Omental fat pad (tissue), 4 donors: ENCODE measurements around the gene PID1. TPM values are rescaled to one million over a fixed set of nuclear protein-coding genes. Genes with fewer than 3 reads are reported as not detected.
"Not testable (repeated sequence)": the region's sequence is repeated elsewhere in the genome, so short reads cannot be mapped to it uniquely, and the experiment has no call there.

Source experiments
- ATAC-seq: fragments of 150-250 bp; one replicate; pipeline ENCODE4 v1.9.1; 2016; ENCODE audit warnings: mild to moderate bottlenecking, moderate library complexity; ENCODE audit not compliant: low FRiP score
- DNase-seq: peaks from one replicate; pipeline ENCODE4 v3.0.0-alpha.2; 2019; ENCODE audit warnings: low spot score
- total RNA-seq, 4 donors: library from RNA; depleted of rRNA; stranded (reverse); fragments of >200 nt; gene quantifications; one replicate each; pipeline ENCODE4 v1.1.0, GENCODE V29; 2016
- TF ChIP-seq, protein P1 (sequence below), 3 donors: fragments of 450-650 bp; IDR thresholded peaks; one replicate each; pipeline ENCODE4 v1.5.1; 2016 to 2017; ENCODE audit warnings: antibody characterized with exemption in 3 of 3, mild to moderate bottlenecking in 3 of 3, moderate library complexity in 2 of 3

The PID1 gene
- total RNA-seq, 4 donors from 2014 or later, result 20.7 to 98.7 (median 59.1) TPM

DNA sequence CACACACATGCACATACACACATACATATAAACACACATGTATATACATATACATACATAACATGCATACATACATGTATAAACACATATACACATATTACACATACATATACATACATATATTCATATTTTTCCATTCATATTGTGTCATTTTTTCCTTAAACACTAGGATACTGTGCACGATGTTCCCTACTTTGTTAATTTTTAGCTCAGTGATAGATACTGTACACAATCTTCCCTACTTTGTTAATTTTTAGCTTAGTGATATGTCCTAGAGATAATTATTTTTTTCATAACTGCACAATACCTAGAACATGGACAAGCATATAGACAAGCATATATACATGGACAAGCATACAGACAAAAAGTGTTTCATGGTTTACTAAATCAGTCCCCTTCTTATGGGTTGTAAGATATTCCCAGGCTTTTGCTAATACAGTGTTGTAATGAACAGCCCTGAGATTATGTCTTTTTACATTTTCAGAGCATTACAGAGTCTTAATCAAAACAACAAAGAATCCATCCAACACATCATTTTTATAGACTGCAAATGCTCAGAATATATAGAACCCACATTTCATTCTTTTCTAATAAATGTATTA, 75.6 kb downstream of the PID1 start:
- no peak for ATAC-seq
- DNase-seq, result no peak
- TF ChIP-seq, protein P1, sequence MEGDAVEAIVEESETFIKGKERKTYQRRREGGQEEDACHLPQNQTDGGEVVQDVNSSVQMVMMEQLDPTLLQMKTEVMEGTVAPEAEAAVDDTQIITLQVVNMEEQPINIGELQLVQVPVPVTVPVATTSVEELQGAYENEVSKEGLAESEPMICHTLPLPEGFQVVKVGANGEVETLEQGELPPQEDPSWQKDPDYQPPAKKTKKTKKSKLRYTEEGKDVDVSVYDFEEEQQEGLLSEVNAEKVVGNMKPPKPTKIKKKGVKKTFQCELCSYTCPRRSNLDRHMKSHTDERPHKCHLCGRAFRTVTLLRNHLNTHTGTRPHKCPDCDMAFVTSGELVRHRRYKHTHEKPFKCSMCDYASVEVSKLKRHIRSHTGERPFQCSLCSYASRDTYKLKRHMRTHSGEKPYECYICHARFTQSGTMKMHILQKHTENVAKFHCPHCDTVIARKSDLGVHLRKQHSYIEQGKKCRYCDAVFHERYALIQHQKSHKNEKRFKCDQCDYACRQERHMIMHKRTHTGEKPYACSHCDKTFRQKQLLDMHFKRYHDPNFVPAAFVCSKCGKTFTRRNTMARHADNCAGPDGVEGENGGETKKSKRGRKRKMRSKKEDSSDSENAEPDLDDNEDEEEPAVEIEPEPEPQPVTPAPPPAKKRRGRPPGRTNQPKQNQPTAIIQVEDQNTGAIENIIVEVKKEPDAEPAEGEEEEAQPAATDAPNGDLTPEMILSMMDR (IDR thresholded peaks at IDR 0.05), result no peak

DNA sequence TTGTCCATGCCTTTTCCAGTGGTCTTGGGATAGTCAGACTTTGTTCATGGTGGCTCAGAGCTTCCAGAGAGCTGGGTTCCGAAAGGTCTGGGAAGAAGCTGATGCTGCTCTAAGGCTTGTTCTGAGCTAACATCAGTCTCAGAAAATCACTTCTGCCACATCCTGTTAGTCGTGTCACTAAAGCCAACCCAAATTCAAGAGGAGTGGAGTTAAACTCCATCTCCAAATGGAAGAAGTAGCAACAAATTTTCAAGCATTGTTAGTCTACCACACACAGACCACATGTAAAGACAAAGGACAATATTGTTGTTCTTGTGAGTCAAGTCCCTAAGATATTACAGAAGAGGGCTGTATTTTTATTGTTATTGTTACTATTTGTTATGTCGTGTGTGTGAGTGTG, 77.8 kb downstream of the PID1 start:
- TF ChIP-seq, protein P1 (IDR thresholded peaks at IDR 0.05), result no peak

DNA sequence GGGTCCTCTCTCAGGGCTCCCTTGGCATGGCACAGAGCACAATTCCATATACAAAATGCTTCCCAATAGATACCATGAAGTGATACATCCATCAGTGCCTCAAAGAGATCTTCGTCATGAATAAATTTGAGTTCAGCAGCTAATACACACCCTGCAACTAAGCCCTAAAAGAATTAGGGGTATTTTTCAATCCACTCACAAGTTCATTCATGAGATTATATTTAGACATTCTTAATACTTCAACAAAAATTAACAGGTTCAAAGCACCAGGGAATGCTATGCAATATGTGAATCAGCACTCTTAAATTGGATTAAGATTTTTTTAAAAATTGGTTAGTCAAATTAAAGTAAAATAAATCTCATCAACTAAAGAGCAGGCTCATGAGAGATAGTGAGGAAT, 79.7 kb downstream of the PID1 start:
- TF ChIP-seq, protein P1 (IDR thresholded peaks at IDR 0.05), result no peak
- ATAC-seq (no peak), DNase-seq (no peak)

More for the DNA sequence above, 77.8 kb downstream of the PID1 start:
- ATAC-seq, result no peak
- DNase-seq, result no peak

DNA sequence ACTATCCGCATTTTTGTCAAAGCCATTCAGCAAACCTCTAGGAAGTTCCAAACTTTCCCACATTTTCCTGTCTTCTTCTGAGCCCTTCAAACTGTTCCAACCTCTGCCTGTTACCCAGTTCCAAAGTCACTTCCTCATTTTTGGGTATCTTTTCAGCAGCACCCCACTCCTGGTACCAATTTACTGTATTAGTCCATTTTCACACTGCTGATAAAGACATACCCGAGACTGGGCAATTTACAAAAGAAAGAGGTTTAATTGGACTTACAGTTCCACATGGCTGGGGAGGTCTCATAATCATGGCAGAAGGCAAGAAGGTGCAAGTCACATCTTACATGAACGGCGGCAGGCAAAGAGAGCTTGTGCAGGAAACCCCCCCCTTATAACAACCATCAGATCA, 84.0 kb downstream of the PID1 start:
- not testable (repeated sequence) for DNase-seq, ATAC-seq

DNA sequence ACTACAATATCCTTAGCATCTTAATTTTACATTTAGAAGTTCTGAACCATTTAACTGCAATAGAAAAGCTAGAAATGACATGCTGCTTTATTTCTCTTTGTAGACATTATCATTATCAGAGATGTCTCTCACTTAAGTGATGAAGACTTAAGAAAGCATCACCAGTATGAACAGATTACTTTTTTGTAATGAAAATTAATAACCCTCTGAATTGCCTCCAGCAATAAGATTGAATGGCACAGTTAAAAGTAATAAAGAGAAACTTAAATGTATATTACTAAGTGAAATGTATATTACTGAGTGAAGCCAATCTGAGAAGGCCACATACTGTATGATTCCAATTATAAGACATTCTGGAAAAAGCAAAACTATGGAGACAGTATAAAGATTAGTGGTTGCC, 89.4 kb downstream of the PID1 start:
- TF ChIP-seq, protein P1 (IDR thresholded peaks at IDR 0.05), result no peak
- DNase-seq, result no peak
- ATAC-seq, result no peak

DNA sequence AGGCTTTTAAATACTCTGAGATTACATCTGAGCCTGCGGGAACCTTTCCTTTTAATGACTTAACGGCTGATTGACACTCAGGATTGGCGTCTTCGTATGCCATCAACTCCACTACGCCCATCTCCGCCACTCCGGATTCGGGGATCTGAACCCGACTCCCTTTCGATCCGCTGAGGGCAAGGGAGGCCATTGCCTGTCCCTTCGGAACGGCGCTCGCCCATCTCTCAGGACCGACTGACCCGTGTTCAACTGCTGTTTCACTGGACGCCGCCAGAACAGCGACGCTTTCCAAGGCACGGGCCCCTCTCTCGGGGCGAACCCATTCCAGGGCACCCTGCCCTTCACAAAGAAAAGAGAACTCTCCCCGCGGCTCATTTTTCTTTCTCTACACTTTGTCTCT, 90.4 kb downstream of the PID1 start:
- ATAC-seq (no peak), DNase-seq (no peak)
- TF ChIP-seq, protein P1 (IDR thresholded peaks at IDR 0.05), result no peak

DNA sequence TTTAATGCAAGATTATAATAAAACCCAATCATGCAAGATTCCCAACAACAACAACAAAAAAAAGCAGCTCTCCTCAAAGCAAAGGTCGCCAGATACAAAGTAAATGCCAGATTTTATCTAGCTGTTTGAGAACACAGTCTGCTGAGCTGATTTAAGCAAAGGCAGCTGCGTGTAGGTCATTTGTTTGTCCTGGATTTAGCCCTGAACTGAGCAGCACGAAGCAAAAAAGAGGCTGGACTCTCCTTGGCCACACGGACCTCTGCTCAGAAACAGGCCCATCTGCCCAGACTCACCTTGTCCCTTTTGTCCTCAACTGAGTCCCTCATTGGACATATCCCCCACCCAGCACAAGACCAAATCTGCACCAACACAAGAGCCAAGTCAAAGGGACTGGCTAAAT, 91.5 kb downstream of the PID1 start:
- ATAC-seq (no peak), DNase-seq (no peak)
- TF ChIP-seq, protein P1 (IDR thresholded peaks at IDR 0.05), result no peak
